ENCODE measurements around the gene MDFIC. TPM values are rescaled to one million over a fixed set of nuclear protein-coding genes. Genes with fewer than 3 reads are reported as not detected.

Gene MDFIC
- total RNA-seq, 1 experiment from 2014 or later, result 28.6 TPM

DNA sequence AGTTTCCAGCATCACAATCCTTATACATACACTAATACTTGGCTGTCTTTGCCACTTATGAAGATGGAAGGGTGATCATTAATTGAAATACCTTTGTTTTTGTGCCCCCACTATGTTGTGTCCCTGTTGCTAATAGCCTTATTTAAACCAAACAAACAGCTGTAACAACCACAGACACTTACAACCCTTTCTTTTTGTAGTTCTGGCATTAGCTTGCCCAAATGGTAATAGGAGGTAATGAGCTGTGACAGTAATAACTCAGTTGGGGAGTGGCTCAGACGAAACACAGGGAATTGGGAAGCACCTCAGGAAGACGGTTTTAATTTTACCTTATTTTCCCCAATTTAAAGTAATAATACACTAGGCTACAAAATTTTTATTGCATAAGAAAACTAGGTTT, 83.4 kb downstream of the MDFIC start:
- H3K36me3 ChIP-seq, result no peaks in the 10 kb centered on the region
- DNase-seq, result no peak
- no peaks in the 10 kb centered on the region for H3K27me3 ChIP-seq
- no peaks in the 10 kb centered on the region for H3K9me3 ChIP-seq
- H3K4me3 ChIP-seq, result no peak overlapping the region

DNA sequence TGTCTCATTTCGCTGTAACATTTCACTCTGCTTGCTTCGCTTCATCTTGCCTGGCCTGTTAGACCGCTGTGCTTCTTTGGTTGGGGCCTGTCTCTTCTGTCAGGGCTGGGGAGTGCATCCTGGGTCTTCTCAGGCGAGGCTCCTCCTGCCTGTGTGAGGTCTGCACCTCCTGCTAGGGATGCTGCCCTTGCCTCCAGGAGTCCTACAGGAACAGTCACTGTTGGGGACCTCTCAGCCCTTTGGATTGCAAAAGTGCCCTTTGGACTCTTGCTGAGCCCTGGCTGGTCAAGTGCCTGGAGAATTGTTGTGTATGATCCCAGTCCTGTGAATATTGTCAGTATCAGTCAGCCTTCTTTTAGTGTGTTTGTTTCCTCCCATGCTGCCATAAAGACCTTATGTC, 84.1 kb downstream of the MDFIC start:
- no peak for DNase-seq
- H3K4me3 ChIP-seq, result no peak overlapping the region
- no peaks in the 10 kb centered on the region for H3K27me3 ChIP-seq
- H3K9me3 ChIP-seq, result no peaks in the 10 kb centered on the region
- H3K36me3 ChIP-seq, result no peaks in the 10 kb centered on the region

DNA sequence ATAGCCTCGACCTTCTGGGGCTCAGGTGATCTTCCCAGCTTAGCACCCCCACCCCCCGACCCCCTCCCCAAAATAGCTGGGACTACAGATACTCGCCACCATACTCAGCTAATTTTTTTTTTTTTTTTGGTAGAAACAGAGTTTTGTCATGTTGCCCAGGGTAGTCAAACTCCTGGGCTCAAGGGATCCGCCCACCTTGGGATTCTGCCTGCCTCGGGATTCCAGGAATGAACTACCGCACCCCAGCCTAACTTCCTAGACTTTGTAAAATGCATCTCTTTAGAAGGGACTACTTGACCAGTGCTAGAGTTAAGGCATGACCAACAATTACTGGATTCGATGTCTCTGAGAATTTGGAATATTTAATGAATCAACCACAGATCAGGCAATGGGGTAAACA, 85.9 kb downstream of the MDFIC start:
- DNase-seq, result no peak
- H3K27me3 ChIP-seq, result no peaks in the 10 kb centered on the region
- H3K4me3 ChIP-seq, result no peak overlapping the region
- H3K36me3 ChIP-seq, result no peaks in the 10 kb centered on the region
- no peaks in the 10 kb centered on the region for H3K9me3 ChIP-seq

DNA sequence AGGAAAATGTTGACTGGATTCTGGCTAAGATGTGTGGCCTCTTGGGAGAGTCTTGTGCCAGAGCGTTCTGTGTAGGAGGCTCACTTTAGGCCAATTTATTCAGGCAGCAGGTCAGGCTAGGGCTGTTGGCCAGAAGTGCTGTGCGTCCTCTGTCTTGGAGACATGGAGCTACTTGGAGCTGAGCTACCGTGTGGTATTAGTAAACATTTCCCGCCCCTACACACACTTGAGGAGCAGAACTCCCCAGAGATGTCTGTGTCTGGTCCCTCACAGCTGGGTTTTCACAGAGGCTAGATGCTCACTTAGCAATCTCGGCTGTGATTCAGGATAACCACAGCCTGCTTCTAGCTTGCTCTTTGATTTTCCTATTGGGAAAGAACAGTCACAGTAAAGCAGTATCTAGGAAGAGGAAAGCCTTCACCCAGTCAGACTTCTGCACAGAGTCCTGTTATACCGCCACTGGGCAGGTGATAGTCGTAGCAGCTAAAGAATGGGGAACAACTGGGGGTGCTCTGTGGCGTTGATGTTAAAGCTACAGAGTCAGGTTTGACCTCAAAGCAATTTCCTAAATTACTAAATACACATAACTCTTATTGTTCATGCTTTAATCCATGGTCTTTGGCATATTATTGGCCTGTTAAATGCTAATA, 86.7 kb downstream of the MDFIC start:
- Histone ChIP-seq H3K27me3 (no peaks in the 10 kb centered on the region), H3K4me3 (no peak overlapping the region), H3K36me3 (no peaks in the 10 kb centered on the region), H3K9me3 (no peaks in the 10 kb centered on the region)
- peak; percentile 78 for DNase-seq

GRCh38 chr7:115009139-115009538, 87.2 kb downstream of the MDFIC start:
- Histone ChIP-seq H3K9me3 (no peaks in the 10 kb centered on the region), H3K27me3 (no peaks in the 10 kb centered on the region), H3K36me3 (no peaks in the 10 kb centered on the region), H3K4me3 (no peak overlapping the region)
- no peak for DNase-seq

DNA sequence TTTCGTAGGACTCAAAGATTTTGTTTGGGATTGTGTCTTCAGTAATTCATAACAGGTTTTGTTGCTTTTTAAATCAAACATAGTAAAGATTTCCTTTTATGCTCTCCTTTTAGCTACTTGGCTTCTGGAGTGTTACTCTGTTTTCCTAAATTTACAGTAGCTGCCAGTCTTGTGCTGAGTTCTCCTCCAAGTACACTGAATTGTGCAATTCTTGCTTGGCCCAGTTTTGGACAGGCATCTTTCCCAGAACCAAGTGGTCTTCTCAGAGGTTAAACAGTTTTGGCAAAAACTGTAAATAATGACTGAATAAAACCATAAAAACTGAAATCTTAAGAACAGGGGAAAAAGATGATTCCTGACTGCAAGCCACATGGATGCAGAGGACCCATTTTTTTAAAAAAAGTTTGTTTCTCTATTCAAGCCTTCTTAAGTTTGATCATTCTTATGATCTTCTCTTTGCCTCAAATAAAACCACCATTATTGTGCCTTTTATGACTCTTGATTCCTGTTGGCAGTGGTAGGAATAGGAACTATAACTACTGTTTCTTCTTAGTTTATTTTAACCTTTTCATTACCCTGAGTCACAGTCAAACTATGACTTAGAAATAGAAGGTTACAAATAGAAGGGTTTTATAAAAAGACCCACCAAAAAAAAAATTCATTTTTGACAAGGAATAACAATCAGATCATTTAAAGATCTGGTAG, 88.0 kb downstream of the MDFIC start:
- no peaks in the 10 kb centered on the region for H3K9me3 ChIP-seq
- peak; percentile 53 for DNase-seq
- H3K27me3 ChIP-seq, result no peaks in the 10 kb centered on the region
- H3K36me3 ChIP-seq, result no peaks in the 10 kb centered on the region
- H3K4me3 ChIP-seq, result no peak overlapping the region

GRCh38 chr7:115010441-115010820, 88.5 kb downstream of the MDFIC start:
- H3K27me3 ChIP-seq, result no peaks in the 10 kb centered on the region
- no peak overlapping the region for H3K4me3 ChIP-seq
- no peak for DNase-seq
- H3K9me3 ChIP-seq, result no peaks in the 10 kb centered on the region
- no peaks in the 10 kb centered on the region; the same call in 1 of the 2 replicates for H3K36me3 ChIP-seq

DNA sequence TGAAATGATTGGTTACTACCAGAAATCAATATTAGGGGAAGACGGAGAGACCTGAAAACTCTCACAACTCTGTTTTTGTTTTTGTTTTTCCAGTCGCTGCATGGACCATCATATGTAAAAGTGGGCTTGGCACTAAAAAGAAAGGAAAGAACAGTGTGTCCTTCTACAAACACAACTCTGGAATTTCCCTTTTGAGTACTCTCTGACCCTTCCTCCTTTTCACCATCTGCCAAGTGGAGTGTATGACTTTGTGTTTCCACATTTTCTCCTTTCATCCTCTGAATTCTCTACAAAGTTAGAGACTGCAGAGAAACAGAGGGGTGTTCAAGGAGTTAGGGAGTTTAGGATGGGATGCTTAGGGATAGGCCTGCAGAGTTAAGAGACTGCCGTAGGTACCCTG, 92.0 kb downstream of the MDFIC start:
- no peaks in the 10 kb centered on the region for H3K9me3 ChIP-seq
- no peak for DNase-seq
- H3K27me3 ChIP-seq, result no peaks in the 10 kb centered on the region
- no peak overlapping the region for H3K4me3 ChIP-seq
- no peaks in the 10 kb centered on the region; the same call in 1 of the 2 replicates for H3K36me3 ChIP-seq

DNA sequence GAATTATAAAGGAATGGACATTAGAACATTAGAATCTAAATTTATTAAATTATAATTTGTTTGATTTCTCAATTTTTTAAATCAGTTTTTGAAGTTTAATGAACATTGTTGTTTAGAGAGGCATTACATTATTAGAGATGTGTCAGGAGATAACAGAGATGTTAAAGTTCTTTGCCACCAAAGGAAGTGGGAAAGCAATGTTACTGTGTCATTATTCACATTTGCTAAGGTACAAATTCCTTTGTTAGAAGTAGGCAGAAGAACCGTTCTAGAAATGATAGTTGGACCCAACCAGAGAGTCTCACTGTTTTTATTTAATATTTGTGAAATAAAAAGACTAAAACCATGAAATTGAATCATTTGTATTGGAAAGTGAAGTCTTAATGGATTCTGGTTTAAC, 92.9 kb downstream of the MDFIC start:
- no peaks in the 10 kb centered on the region; the same call in 1 of the 2 replicates for H3K36me3 ChIP-seq
- DNase-seq, result no peak
- no peaks in the 10 kb centered on the region for H3K27me3 ChIP-seq
- H3K9me3 ChIP-seq, result no peaks in the 10 kb centered on the region
- H3K4me3 ChIP-seq, result no peak overlapping the region

GRCh38 chr7:115015619-115016018, 93.7 kb downstream of the MDFIC start:
- H3K36me3 ChIP-seq, result no peaks in the 10 kb centered on the region; the same call in 1 of the 2 replicates
- DNase-seq, result no peak
- H3K4me3 ChIP-seq, result no peak overlapping the region
- H3K9me3 ChIP-seq, result no peaks in the 10 kb centered on the region
- H3K27me3 ChIP-seq, result no peaks in the 10 kb centered on the region

DNA sequence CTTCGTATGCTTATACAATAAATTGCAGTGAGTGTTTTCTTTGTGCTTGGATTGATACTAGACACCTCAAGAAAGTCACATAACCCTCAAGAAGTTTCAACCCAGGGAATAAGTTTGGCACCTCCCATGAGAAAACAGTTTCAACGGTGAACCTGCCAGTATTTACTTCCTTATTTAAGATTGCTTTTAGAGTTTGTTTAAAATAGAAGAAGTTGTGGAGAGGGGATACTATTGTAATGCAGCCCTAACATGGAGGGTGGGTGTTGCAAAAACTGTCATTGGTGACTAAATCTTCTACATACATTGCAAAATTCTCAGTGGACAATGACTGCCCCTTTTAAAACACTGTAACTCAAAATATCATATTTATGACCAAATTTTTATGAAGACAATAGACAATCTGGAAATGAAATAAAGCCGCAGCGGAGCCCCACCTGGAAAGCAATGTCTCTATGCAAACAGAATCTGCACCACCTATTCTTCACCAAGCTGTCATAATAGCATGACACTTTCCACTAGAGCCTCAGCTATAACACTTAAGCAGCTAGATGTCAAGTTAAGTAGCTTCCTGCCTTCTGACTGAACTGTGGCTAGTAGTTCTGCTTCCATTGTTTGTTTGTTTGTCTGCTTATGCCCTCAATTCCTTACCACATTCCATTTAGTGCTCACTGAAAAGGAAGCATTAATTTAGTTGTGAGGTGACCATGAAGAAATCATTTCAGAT, 98.2 kb downstream of the MDFIC start:
- H3K36me3 ChIP-seq, result no peaks in the 10 kb centered on the region; the same call in 1 of the 2 replicates
- H3K27me3 ChIP-seq, result no peaks in the 10 kb centered on the region
- H3K4me3 ChIP-seq, result no peak overlapping the region
- no peak for DNase-seq
- no peaks in the 10 kb centered on the region for H3K9me3 ChIP-seq

- H3K27me3 ChIP-seq, result no peaks in the 10 kb centered on the region
- no peak for DNase-seq
- H3K9me3 ChIP-seq, result no peaks in the 10 kb centered on the region
- no peaks in the 10 kb centered on the region for H3K36me3 ChIP-seq
- H3K4me3 ChIP-seq, result no peak overlapping the region
Measured at GRCh38 chr7:115023219-115023618, 101.3 kb downstream of the MDFIC start.

- Histone ChIP-seq H3K9me3 (no peaks in the 10 kb centered on the region), H3K36me3 (no peaks in the 10 kb centered on the region), H3K27me3 (no peaks in the 10 kb centered on the region), H3K4me3 (no peak overlapping the region)
- no peak for DNase-seq
Measured at GRCh38 chr7:115024276-115024675, 102.4 kb downstream of the MDFIC start.

GRCh38 chr7:115032715-115033703, 111.1 kb downstream of the MDFIC start:
- no peaks in the 10 kb centered on the region for H3K27me3 ChIP-seq
- H3K9me3 ChIP-seq, result no peaks in the 10 kb centered on the region
- DNase-seq, result no peak
- no peak overlapping the region for H3K4me3 ChIP-seq
- H3K36me3 ChIP-seq, result no peaks in the 10 kb centered on the region

DNA sequence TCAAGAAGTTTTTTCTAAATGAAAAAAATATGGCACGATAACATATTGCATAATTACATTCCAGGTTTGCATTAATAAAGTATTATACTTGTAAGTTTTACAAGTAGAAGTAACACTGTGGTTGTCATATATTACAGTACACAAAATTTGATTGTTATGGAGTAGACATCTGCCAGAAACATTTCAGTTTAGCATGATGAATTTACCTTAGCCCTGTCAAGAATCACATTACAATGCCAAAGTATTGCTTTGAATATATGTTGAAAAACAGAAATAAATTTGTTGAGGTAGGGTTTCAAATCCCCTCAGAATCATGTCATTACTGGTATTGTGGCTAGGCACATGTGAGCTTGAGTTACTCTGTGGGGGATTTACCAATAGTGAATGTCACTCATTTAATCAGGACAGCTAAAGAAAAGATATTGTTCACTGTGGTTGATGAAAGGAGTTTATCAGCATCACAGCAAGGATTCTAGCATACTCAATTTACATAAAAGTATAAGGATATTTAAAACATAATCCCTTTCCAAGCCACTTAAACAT, 112.1 kb downstream of the MDFIC start:
- H3K4me3 ChIP-seq, result no peak overlapping the region
- no peaks in the 10 kb centered on the region for H3K9me3 ChIP-seq
- H3K36me3 ChIP-seq, result no peaks in the 10 kb centered on the region
- no peak for DNase-seq
- no peaks in the 10 kb centered on the region for H3K27me3 ChIP-seq

DNA sequence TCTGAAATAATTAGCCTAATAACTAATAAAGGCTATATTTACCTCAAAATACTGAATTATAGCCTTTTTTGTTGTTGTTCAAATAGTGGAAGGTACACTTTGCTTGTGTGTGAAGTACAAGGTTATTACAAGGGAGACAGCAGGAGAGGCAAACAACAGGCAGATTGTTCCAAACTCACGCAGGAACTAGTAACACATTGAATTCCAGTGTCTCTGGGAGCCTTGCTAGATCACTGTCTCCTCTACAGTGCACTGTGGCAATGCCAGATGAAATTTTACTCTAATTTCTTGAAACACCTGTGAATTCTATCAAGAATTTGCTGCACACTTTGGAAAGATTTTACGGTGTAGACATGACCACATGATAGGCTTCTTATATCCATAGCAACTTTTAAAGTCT, 112.6 kb downstream of the MDFIC start:
- Histone ChIP-seq H3K27me3 (no peaks in the 10 kb centered on the region), H3K9me3 (no peaks in the 10 kb centered on the region), H3K4me3 (no peak overlapping the region), H3K36me3 (no peaks in the 10 kb centered on the region)
- DNase-seq, result no peak
